ENCODE results near the gene B3GALNT2. TPM values are rescaled to one million over a fixed set of nuclear protein-coding genes. Genes with fewer than 3 reads are reported as not detected.

B3GALNT2 gene
- total RNA-seq, 3 donors from 2014 or later: 17.1 to 34.5 (median 19.6) TPM

GRCh38 chr1:235495551-235495950 is 8.7 kb downstream of the B3GALNT2 start:
- DNase-seq (no peak), ATAC-seq (no peak)
- Histone ChIP-seq H3K4me1 (ENCODE audit: low read depth) (no peaks in the 10 kb centered on the region), H3K4me3 (no peak overlapping the region), H3K36me3 (ENCODE audit: low read depth) (no peaks in the 10 kb centered on the region), H3K9me3 (no peaks in the 10 kb centered on the region)
- no peak for TF ChIP-seq CTCF (IDR thresholded peaks at IDR 0.05)
- intact Hi-C loops (cut with DNase I, micrococcal nuclease): no loop called here

- no peaks in the 10 kb centered on the region for H3K4me1 ChIP-seq (ENCODE audit: low read depth)
- TF ChIP-seq CTCF (IDR thresholded peaks at IDR 0.05): no peak
- H3K36me3 ChIP-seq (ENCODE audit: low read depth): no peaks in the 10 kb centered on the region
Observed at GRCh38 chr1:235495030-235495429, 9.2 kb downstream of the B3GALNT2 start.

GRCh38 chr1:235494531-235494930 is 9.7 kb downstream of the B3GALNT2 start:
- intact Hi-C loops (cut with DNase I, micrococcal nuclease): no loop called here
- no peak overlapping the region for H3K4me3 ChIP-seq
- no peak for TF ChIP-seq CTCF (IDR thresholded peaks at IDR 0.05)
- DNase-seq: no peak
- no peaks in the 10 kb centered on the region for H3K4me1 ChIP-seq (ENCODE audit: low read depth)
- no peak for ATAC-seq
- no peaks in the 10 kb centered on the region for H3K36me3 ChIP-seq (ENCODE audit: low read depth)
- H3K9me3 ChIP-seq: no peaks in the 10 kb centered on the region

More at GRCh38 chr1:235495030-235495429, 9.2 kb downstream of the B3GALNT2 start:
- no peak for ATAC-seq
- H3K4me3 ChIP-seq: no peak overlapping the region
- no peak for DNase-seq
- intact Hi-C loops (cut with DNase I, micrococcal nuclease): no loop called here
- no peaks in the 10 kb centered on the region for H3K9me3 ChIP-seq

- no peak for TF ChIP-seq CTCF (IDR thresholded peaks at IDR 0.05)
- intact Hi-C loops (cut with DNase I, micrococcal nuclease): no loop called here
- Histone ChIP-seq H3K4me1 (ENCODE audit: low read depth) (no peaks in the 10 kb centered on the region), H3K4me3 (no peak overlapping the region), H3K9me3 (no peaks in the 10 kb centered on the region), H3K36me3 (ENCODE audit: low read depth) (no peaks in the 10 kb centered on the region)
- ATAC-seq: no peak
- DNase-seq: no peak
Observed at GRCh38 chr1:235491644-235492043, 12.6 kb downstream of the B3GALNT2 start.

GRCh38 chr1:235486321-235486720 is 17.9 kb downstream of the B3GALNT2 start:
- Histone ChIP-seq H3K36me3 (ENCODE audit: low read depth) (no peaks in the 10 kb centered on the region), H3K4me1 (ENCODE audit: low read depth) (no peaks in the 10 kb centered on the region), H3K4me3 (no peak overlapping the region), H3K9me3 (no peaks in the 10 kb centered on the region)
- DNase-seq (no peak), ATAC-seq (no peak)
- TF ChIP-seq CTCF (IDR thresholded peaks at IDR 0.05): no peak
- intact Hi-C loops (cut with DNase I, micrococcal nuclease): no loop called here

- no peak for TF ChIP-seq CTCF (IDR thresholded peaks at IDR 0.05)
- no peak for DNase-seq
- Histone ChIP-seq H3K9me3 (no peaks in the 10 kb centered on the region), H3K4me3 (no peak overlapping the region), H3K36me3 (ENCODE audit: low read depth) (no peaks in the 10 kb centered on the region), H3K4me1 (ENCODE audit: low read depth) (no peaks in the 10 kb centered on the region)
- ATAC-seq: no peak
- intact Hi-C loops (cut with DNase I, micrococcal nuclease): no loop called here
Observed at GRCh38 chr1:235485558-235485957, 18.7 kb downstream of the B3GALNT2 start.

All from mucosa of descending colon (tissue), 3 donors.